HG02973 (cell line): ENCODE results near the gene CFAP73.

Experiments
- ATAC-seq: cut with Tn5 transposase; IDR thresholded peaks from one replicate; pipeline ENCODE4 v1.9.1; 2021; ENCODE audit warnings: moderate library complexity; ENCODE audit not compliant: unreplicated experiment

Gene CFAP73

DNA sequence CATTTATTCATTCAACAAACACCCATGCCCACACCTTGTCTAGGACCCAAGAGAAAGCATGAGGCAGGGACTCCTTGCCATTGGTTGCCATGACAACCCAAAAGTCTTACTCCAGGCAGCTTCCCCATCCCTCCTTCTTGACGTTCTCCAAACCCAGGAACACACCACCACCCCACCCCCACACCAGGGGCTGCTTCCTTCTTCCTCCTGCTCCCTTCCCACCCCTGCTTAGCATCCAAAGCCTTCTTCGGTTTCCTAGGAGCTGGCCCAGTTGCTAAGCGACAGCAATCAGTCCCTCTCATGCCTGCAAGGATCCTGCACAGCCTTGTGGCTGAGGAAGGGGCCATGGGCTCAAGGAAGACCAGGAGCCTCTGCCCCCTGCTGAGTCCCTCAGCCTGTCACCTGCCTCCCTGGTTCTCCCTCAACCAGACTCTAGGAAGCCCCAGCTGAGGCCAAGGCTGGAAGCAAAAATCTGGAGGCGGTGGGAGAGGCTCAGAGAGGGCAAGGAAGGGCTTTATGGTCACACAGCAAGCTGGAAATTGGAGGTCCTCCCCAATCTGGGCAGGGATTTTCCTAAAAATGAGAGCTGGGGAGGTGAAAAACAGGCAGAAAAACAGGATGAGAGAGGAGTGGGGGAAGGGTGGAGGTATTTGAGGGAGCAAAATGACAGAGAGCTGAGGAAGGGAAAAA, 29.4 kb upstream of the CFAP73 start:
- ATAC-seq: no peak

DNA sequence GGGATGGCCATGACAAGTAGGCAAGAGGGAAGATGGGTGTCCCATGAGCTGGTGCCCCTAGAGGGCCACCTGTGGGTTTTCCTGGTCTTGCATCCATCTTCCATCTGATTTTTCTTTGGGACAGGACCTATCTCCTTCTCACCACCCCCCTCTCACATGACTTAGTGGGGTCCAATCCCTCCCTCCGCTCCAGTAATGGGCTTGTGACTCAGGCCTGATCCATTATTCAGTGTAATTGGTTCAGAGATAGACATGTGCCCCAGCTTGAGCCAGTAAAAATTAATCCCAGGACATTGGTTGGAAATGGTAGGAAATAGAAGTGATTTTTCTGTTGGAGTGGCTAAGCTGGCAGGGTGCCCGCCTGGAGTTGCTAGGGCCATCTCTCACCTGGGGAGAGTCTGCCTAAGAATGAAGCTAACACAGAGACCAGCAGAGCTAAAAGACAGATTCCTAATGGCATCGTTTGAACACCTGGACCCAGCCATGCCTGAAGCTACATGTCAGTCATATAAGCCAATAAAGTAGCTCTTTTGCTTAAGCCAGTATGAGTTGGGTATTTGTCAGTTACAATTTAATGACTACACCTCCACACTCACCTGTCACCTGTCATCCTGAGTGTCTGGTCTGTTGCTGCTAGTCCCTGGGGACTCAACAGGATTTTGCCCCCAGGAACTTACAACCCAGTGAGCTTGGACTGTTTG, 28.7 kb upstream of the CFAP73 start:
- ATAC-seq: no peak

DNA sequence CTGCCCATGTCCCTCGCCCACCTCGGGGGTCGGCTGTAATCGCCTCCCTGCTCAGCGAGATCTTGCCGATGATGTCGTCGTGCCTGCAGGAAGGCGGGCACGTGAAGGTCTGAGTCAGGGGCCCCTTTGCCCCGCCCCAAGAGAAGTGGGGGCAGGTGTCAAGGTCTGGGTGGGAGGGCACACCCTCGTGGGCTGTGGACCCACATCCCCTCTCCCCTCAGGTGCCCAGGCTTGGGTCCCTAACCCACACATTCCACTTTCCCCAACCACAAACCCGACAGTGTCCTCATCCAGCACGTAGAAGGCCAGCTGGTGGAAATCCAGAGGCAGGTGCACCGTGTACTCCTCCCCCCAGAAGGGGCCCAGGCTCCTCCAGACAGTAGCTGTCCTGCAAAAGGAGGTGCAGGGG, 21.7 kb upstream of the CFAP73 start:
- ATAC-seq: no peak

DNA sequence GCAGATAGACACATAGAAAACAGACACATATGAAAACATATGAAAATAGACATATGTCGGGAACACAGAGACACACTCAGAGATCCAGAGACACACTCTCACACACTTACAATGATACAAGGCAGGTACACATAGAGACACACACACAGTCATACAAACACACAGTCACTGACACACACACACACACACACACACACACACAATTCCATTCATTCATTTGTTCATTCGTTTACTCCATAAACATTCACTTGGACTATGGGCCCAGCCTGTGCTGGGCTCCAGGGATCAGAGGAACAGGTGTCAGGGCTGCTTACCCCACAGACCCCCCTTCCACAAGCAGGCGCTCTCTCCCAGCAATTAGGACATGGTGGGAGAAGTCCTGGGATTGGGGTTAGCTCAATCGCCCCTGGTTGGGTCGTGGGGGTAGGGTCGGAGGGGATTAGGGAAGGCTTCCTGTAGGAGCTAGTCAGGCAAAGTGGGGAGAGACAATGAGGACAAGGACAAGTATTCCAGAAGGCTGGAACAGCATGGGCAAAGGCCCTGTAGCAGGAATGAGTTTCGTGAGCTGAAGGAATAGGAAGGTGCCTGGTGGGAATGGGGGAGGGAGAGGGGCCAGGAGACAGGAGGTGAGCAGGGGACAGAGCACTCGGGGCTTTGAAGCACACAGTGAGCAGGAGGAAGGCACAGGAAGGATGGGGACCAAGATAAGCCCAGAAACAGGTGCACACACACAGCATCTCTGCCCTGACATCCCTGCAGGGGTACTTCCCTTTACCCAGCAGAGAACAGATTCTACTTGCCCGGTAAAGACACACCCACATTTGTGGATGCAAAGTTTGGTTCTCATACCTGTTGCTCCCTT, 20.5 kb upstream of the CFAP73 start:
- no peak for ATAC-seq

DNA sequence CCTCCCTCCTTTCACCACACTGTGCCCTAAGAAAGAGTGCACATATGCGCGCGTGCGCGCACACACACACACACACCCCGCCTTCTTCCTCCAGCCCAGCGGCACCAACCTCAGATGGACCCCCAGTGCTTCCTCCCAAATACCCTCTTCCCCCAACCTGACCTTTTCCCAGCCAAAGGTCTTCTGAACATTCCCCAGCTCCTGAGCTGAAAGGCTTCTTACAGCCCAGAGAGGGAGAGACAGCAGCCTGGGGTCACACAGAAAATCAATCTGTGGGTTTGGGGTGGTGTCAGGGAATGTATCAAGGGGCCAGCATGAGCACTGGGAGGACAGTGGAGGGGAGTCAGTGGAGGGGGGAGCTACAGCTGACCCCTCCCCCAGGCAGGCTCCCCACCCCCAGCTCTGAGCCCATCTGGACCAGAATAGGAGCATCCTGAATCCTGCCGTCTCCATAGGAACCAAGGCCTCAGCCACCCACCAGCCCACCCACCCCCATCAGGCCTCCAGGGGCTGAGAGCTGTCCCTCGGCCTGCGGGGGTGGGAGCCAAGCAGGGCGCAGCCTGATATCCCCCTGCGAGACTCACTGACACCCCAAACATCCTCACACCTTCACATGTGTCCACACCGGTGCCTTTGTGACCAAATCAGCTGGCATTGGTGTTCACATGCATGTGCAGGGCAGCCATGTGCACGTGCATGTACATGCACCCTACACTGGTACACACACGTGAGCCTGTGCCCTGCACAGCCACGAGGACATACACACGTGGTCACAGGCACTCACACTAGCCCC, 19.7 kb upstream of the CFAP73 start:
- no peak for ATAC-seq

DNA sequence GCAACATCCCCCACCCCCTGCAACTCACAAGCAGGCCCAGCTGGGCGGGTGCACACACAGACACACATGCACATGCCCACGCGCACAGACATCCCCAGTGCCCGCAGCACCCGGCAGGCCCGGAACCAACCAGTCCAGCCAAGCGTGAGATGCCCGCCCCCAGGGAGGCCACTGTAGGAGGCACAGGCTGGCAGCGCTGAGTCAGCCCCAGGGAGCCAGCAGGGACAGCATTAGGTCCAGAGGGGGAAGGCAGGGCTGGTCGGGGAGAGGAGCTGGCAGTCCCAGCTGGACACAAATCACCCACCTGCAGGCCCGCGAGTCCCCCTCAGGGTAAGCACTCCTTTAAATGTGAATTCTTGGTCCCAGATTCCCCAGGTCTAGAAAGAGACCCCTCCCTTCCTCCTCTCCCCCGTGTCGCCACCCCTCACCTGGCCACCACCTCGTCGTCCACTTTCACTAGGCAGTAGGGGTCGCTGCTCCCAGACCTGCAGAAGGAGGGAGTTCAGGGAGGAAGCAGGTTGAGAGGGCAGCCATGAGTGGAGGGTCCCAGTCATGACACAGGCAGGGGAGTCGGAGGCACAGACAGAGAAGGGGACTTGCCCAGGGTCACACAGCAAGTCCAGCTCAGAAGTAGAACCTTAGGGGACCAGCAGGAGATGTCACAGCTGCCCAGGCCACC, 18.9 kb upstream of the CFAP73 start:
- no peak for ATAC-seq

DNA sequence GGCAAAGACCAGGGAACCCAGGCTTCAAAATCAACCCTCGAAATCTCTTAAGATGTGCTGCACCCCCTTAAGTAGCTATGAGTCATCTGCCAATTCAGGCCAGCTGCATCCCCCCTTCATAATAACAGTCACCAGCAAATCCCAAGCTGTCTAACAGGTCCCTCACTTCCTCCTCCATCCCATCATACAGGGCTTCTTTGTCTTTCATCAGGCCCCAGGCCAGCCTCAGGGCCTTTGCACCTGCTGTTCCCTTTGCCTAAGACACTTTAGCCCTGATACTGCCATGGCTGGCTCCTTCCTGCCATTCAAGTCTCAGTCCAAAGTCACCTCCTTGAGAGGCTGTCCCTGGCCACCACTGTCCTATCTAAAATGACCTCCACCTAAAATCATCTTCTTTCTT, 18.0 kb upstream of the CFAP73 start:
- ATAC-seq: no peak

DNA sequence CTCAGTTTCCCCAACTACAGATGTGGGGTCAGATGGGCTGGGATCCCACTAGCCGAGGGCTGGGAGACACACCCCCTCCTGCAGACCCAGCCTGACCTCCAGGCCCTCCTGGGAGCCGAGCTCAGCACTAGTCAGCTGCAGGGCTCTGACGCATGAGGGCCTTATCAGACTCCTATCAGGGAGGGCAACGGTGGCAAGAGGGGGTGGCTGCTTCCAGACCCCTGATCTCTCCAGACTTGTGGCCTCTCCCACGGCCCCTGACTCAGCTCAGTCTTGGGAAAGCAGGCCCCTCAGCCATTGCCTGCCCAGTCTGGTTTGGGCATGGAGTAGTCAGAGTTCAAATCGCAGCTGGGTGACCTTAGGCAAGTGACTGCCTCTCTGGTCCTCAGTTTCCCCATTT, 16.5 kb upstream of the CFAP73 start:
- no peak for ATAC-seq

DNA sequence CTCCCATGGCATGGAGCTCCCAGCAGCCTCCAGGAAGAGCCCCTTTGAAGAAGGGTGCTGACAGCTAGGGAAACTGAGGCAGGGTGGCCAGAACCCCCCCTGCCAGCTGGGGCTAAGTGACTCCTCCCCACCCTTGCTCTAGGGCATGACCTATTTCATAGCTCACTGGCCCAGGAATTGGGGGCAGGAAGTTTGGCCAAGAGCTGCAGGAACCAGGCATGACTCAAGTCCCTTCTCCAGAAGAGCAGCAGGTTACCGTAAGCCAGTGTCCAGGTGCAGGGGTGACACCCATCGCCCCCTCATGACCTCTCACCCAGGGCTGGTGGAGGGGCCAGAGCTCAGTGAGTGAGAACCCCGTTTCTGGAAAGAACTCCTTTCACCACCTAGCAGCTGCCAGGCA, 15.9 kb upstream of the CFAP73 start:
- ATAC-seq: no peak

DNA sequence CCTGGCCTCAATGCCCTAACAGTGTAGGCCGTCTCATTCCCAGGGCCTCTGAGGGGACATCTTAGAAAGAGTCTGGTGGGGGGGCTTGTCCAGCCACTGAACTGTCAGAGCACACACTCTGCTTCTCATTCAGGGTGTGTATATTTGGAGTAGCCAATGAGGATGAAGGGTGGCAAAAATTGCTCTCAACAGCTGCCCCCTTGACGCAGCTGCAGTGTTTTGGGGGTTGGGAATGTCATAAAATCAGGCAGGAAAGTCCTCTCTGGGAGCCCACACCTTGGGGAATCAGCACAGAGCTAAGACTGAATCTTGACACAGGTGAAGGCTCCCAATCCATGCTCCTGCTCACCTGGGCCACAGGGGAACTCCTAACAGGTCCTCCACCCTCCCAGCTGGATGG, 15.5 kb upstream of the CFAP73 start:
- ATAC-seq: no peak

DNA sequence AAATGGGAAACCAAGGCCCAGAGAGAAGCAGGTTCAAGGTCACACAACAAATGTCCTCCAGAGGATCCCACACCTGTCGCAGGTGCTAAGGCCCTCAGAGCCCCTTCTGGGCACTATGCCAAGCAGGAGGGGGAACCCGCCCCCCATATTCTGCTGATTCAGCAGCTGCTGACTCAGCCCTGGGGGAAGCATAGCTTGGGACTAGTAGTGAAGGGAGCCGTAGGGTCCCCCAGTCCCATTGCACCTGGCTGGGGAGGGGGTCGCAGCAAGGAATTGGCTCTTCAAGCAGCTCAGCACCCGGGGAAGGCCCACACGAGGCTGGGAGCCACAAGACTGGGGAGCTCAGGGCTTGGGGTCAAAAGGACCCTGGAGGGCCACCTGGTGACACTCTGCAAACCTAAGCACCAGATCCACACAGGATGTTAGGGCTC, 15.0 kb upstream of the CFAP73 start:
- no peak for ATAC-seq

DNA sequence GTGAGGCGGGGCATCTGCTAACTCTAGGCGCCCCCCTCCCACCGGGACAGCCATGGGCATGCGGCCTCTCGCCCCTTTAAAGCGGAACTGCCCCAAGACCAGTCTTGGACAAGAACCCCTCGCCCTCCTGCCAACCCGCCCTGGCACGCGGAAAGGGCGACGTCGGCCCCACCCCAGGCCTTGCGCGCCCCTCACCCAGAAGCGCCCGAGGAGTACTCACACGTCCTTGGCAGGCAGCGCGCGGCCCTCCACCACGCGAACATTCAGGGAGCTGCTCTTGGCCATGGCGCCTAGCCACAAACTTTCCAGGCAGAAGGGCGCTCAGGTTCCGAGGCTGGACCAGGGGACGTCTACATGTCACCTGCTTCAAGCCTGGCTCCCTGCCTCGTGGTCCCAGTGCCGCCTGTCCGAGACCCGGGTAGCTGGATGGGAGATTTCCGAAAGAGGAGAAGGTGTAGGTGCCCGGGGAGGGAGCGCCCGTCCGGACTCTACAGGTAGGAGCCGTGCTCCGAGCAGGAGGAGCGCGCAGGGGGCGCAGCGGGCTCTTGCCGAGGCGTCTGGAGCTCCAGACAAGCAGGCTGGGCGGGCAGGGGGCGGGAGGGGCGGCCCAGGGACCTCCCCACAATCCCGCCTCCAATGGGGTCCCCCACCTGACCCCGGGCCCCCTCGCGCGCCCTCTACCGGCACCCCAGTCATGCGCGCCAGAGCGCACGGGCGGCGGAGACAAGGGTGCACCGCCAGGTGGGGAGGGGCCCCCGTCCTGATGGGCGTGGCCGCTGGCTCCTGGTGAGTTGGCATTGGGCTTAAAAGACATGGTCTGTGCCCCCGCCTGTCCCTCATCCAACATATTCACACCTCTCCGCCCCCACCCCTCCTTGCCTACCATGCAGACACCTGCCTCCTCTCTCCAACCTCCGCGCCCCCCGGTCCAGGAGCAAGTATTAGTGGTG, 14.1 kb upstream of the CFAP73 start, which contains the start of gene RASAL1:
TSS of gene RASAL1 (minus strand) at position 584 of the 950 bp plus-strand sequence. CDS start at position 285, 299 bp downstream.
- no peak for ATAC-seq

DNA sequence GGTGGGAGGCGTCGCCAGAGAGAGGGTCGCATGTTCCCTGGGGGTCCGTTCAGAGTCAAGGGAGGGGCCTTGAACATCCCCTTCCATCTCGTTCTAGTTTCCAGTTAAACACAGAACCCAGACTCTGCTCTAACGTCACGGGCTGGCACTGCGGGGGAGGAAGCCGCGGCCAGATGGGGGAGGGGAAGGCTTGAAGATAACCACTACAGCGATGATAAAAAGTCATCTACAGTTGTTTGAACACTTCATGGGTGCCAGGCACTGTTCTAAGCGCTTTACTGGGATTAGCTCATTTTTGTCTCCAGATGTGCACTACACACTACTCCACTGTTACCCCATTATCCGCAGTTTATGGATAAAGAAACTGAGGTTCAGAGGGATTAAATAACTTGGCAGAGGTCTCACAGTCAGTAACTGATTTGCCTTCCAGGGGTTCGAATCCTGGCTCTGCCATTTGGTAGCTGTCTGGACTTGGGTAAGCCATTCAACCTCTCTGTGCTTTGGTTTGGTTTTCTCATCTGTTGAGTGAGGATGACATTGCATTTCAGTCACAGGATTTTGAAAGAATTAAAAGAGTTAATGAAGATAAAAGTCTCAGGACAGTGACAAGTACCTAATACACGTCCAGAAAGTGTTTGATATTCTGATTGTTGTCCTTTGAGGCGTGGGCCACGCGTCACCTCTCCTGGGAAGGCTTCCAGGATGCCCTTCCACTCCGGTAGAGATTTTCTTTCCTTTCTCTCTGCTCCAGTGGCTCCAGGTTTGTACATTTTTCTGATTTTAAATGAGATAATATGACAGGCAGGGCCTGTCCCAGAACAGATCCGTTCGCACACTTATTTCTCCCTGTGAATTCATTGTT, 13.2 kb upstream of the CFAP73 start:
- no peak for ATAC-seq

DNA sequence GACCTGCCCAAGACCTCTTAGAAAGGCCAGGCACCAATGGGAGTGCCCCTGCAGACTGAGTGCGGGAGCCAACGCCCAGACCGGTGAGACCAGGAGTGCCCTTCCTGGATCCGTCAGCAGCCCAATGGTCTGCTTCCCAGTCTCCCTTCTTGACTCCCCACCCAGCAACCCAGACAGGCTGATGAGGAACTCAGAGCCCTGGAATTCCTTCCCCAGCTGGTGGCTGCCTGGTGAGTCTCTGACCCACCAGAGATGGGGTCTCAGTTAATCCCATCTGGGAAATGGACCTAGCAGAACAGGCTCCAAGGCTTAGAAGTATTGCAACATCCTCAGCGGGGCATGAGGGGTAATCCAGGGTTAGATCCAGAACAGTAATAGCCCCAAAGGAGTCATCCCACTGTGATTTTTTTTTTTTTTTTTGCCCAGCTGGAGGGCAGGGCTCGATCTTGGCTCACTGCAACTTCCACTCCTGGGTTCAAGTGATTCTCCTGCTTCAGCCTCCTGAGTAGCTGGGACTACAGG, 12.5 kb upstream of the CFAP73 start:
- ATAC-seq: no peak

DNA sequence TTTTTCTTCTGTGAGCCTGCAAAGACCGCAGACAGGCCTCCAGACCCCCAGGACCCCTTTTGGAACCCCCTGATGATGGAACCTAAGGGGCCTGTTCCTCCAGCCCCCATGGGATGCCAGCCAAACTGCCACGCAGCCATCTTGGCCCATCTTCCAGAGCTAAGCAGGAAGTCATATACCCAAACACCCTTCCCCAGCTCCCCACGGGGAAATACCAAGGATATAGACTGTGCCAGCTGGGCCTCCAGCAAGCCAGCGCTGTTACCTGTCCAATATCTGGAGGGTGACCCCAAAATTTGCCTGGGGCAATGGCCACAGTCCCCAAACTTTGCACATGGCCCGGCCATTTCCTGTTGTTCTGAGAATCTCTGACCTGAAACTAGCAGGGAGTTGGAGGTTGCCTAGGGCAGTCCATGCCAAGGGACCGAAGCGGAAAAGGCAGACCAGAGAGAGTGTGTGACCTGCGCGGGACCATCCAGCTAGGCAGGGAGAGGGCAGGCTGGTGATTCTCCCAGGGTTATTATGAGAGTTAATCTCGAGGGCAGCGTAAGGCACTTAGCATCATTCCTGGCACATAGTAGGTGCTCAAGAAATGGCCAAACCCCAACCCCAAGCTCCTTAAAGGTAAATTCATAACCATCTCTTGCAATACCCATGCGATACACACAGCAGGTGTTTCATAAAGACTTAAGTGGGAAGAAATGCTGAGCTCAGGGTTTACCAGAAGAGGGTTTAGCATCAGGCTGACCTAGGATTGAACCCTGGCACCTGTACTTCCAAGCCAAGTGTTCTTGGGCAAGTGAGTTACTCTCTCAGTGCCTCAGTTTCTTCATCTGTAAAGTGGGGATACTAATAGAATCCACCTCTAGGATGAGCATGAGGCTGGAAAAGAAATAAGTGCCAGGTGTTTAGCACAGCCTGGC, 11.4 kb upstream of the CFAP73 start:
- ATAC-seq: no peak

DNA sequence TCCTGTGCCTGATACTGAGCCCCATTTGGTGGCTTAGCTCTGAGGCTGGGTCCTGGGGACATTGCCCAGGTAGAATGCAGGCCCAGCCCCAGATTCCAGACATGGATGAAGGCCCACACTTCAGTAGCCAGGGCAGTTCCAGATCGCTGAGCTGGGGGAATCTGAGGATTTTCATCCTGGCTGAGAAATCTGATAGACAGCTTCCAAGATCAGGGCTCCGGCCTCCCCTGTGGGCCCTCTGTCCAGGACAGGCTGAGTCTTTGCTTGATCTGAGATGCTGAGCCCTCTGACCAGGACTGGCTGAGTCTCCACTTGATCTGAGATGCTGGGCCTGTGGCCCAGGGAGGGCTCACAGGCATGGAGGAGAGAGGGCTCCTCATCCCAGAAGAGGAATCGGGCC, 10.7 kb upstream of the CFAP73 start:
- no peak for ATAC-seq

DNA sequence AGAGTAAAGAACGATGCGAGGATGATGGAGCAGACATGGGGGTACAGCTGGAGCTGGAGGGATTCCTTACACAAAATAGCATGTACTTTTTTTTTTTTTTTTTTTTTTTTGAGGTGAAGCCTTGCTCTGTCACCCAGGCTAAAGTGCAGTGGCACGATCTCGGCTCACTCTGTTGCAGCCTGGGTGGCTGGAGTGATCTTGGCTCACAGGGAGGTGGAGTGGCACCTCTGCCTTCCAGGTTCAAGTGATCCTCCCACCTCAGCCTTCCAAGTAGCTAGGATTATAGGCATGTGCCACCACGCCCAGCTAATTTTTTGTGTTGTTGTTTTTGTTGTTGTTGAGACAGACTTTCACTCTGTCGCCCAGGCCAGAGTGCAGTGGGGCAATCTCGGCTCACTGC, 8.8 kb upstream of the CFAP73 start:
- ATAC-seq: no peak
